Loucy (cell line): ENCODE data around the gene FAM200C.

ENCODE experiments used
- EZH2phosphoT487 ChIP-seq: fragments of 200-600 bp; IDR thresholded peaks from 2 replicates; pipeline ENCODE4 v1.6.1; 2018; ENCODE audit warnings: antibody characterized with exemption, mild to moderate bottlenecking, moderate library complexity, borderline replicate concordance
- TF ChIP-seq, protein P1 (sequence below): fragments of 200-600 bp; sonication (generic); conservative IDR thresholded peaks from 2 replicates; pipeline ENCODE4 v1.5.1; 2014; ENCODE audit warnings: mild to moderate bottlenecking, antibody characterized with exemption, low read length

- TF ChIP-seq, protein P1, sequence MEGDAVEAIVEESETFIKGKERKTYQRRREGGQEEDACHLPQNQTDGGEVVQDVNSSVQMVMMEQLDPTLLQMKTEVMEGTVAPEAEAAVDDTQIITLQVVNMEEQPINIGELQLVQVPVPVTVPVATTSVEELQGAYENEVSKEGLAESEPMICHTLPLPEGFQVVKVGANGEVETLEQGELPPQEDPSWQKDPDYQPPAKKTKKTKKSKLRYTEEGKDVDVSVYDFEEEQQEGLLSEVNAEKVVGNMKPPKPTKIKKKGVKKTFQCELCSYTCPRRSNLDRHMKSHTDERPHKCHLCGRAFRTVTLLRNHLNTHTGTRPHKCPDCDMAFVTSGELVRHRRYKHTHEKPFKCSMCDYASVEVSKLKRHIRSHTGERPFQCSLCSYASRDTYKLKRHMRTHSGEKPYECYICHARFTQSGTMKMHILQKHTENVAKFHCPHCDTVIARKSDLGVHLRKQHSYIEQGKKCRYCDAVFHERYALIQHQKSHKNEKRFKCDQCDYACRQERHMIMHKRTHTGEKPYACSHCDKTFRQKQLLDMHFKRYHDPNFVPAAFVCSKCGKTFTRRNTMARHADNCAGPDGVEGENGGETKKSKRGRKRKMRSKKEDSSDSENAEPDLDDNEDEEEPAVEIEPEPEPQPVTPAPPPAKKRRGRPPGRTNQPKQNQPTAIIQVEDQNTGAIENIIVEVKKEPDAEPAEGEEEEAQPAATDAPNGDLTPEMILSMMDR, result no peak
- TF ChIP-seq EZH2phosphoT487, result no peak
These were observed 19.8 kb upstream of the FAM200C start for GRCh38 chr5:160419458-160420330.
